Neuron (in vitro differentiated cells): ENCODE results near the gene ZMYND10.

Source experiments
- H2AFZ ChIP-seq: one replicate; pipeline ENCODE4 v1.6.1; 2013; ENCODE audit warnings: low read depth, mild to moderate bottlenecking, inconsistent platforms, low read length, moderate library complexity
- H3K27me3 ChIP-seq: one replicate; pipeline ENCODE4 v1.6.1; 2013; ENCODE audit warnings: low read length; ENCODE audit not compliant: insufficient read depth
- H3K36me3 ChIP-seq: one replicate; pipeline ENCODE4 v1.6.1; 2013; ENCODE audit warnings: low read length; ENCODE audit not compliant: insufficient read depth
- H3K4me1 ChIP-seq: one replicate; pipeline ENCODE4 v1.6.1; 2013; ENCODE audit warnings: low read length; ENCODE audit not compliant: insufficient read depth
- H3K4me3 ChIP-seq: 2 replicates; pipeline ENCODE4 v1.5.1; 2013; ENCODE audit warnings: mild to moderate bottlenecking, low read length, moderate library complexity
- H3K9me3 ChIP-seq: one replicate; pipeline ENCODE4 v1.6.1; 2013; ENCODE audit warnings: low read length

ZMYND10 gene

GRCh38 chr3:50350527-50351322, 5.2 kb upstream of the ZMYND10 start, which contains the start of the genes CYB561D2 and NPRL2:
Gene CYB561D2, plus strand, starts transcription at chr3:50350862. Its CDS starts 572 bp downstream, at chr3:50351434.
Gene NPRL2, minus strand, starts transcription at chr3:50350775. Its CDS starts 123 bp downstream, at chr3:50350652.
- Histone ChIP-seq H3K4me1 (peaks cover 21% of the 10 kb centered on the region), H2AFZ (peak within 1 kb of the TSS; percentile 18), H3K4me3 (peak within 1 kb of the TSS; percentile 69), H3K27me3 (no peaks in the 10 kb centered on the region), H3K9me3 (no peaks in the 10 kb centered on the region), H3K36me3 (peaks cover 35% of the 10 kb centered on the region)

GRCh38 chr3:50350213-50350526, 4.6 kb upstream of the ZMYND10 start:
- Histone ChIP-seq H3K9me3 (no peaks in the 10 kb centered on the region), H3K27me3 (peaks cover 2% of the 10 kb centered on the region), H3K36me3 (peaks cover 29% of the 10 kb centered on the region), H3K4me1 (peaks cover 20% of the 10 kb centered on the region), H2AFZ (peak overlapping the region; percentile 18), H3K4me3 (peak overlapping the region; percentile 69)

GRCh38 chr3:50347187-50347813, 1.8 kb upstream of the ZMYND10 start:
- Histone ChIP-seq H3K27me3 (peaks cover 26% of the 10 kb centered on the region), H3K4me1 (peaks cover 20% of the 10 kb centered on the region), H3K36me3 (peaks cover 10% of the 10 kb centered on the region), H3K4me3 (no peak overlapping the region), H3K9me3 (peaks cover 5% of the 10 kb centered on the region), H2AFZ (no peak overlapping the region)

- H2AFZ ChIP-seq: no peak overlapping the region
- peaks cover 48% of the 10 kb centered on the region for H3K27me3 ChIP-seq
- peaks cover 10% of the 10 kb centered on the region for H3K36me3 ChIP-seq
- H3K4me3 ChIP-seq: no peak overlapping the region
- H3K9me3 ChIP-seq: peaks cover 5% of the 10 kb centered on the region
- H3K4me1 ChIP-seq: peaks cover 7% of the 10 kb centered on the region
These were observed 524 bp downstream of the ZMYND10 start for GRCh38 chr3:50345008-50345407.

GRCh38 chr3:50342813-50343633, 2.5 kb downstream of the ZMYND10 start:
- H2AFZ ChIP-seq: no peak overlapping the region
- H3K36me3 ChIP-seq: peaks cover 2% of the 10 kb centered on the region
- H3K27me3 ChIP-seq: peaks cover 51% of the 10 kb centered on the region
- H3K9me3 ChIP-seq: peaks cover 5% of the 10 kb centered on the region
- H3K4me1 ChIP-seq: peaks cover 5% of the 10 kb centered on the region
- H3K4me3 ChIP-seq: no peak overlapping the region

GRCh38 chr3:50341996-50342650, 3.4 kb downstream of the ZMYND10 start:
- Histone ChIP-seq H3K27me3 (peaks cover 51% of the 10 kb centered on the region), H3K4me3 (no peak overlapping the region), H3K36me3 (no peaks in the 10 kb centered on the region)

GRCh38 chr3:50341537-50341936, 4.0 kb downstream of the ZMYND10 start:
- H3K36me3 ChIP-seq: no peaks in the 10 kb centered on the region
- peaks cover 7% of the 10 kb centered on the region for H3K4me1 ChIP-seq
- peaks cover 51% of the 10 kb centered on the region for H3K27me3 ChIP-seq
- H3K9me3 ChIP-seq: peaks cover 5% of the 10 kb centered on the region
- H2AFZ ChIP-seq: no peak overlapping the region
- H3K4me3 ChIP-seq: no peak overlapping the region

More at GRCh38 chr3:50341996-50342650, 3.4 kb downstream of the ZMYND10 start:
- H3K4me1 ChIP-seq: peaks cover 7% of the 10 kb centered on the region
- H3K9me3 ChIP-seq: peaks cover 5% of the 10 kb centered on the region
- no peak overlapping the region for H2AFZ ChIP-seq

- Histone ChIP-seq H3K9me3 (peaks cover 5% of the 10 kb centered on the region), H3K27me3 (peaks cover 51% of the 10 kb centered on the region), H3K4me1 (peaks cover 15% of the 10 kb centered on the region), H3K36me3 (no peaks in the 10 kb centered on the region), H2AFZ (no peak within 1 kb of the TSS), H3K4me3 (no peak within 1 kb of the TSS)
These were observed 4.8 kb downstream of the ZMYND10 start, which contains the start of gene RASSF1 for GRCh38 chr3:50340448-50341329. Gene RASSF1, minus strand, starts transcription at chr3:50340836. Its CDS starts 31 bp downstream, at chr3:50340805.

- Histone ChIP-seq H3K27me3 (peaks cover 48% of the 10 kb centered on the region), H3K36me3 (no peaks in the 10 kb centered on the region), H3K4me3 (no peak overlapping the region)
These were observed 5.4 kb downstream of the ZMYND10 start for GRCh38 chr3:50340147-50340447.

GRCh38 chr3:50339485-50340146, 5.9 kb downstream of the ZMYND10 start:
- H3K27me3 ChIP-seq: peaks cover 44% of the 10 kb centered on the region
- H3K4me1 ChIP-seq: peaks cover 18% of the 10 kb centered on the region
- no peaks in the 10 kb centered on the region for H3K36me3 ChIP-seq
- peaks cover 3% of the 10 kb centered on the region for H3K9me3 ChIP-seq
- H2AFZ ChIP-seq: no peak overlapping the region
- no peak overlapping the region for H3K4me3 ChIP-seq

More at GRCh38 chr3:50340147-50340447, 5.4 kb downstream of the ZMYND10 start:
- Histone ChIP-seq H3K9me3 (peaks cover 5% of the 10 kb centered on the region), H3K4me1 (peaks cover 18% of the 10 kb centered on the region), H2AFZ (no peak overlapping the region)

GRCh38 chr3:50338965-50339364, 6.6 kb downstream of the ZMYND10 start:
- Histone ChIP-seq H3K4me1 (peaks cover 18% of the 10 kb centered on the region), H2AFZ (no peak overlapping the region), H3K27me3 (peaks cover 42% of the 10 kb centered on the region), H3K4me3 (no peak overlapping the region), H3K9me3 (peaks cover 2% of the 10 kb centered on the region), H3K36me3 (no peaks in the 10 kb centered on the region)
